ENCODE results near the gene RSPO4.

DNA sequence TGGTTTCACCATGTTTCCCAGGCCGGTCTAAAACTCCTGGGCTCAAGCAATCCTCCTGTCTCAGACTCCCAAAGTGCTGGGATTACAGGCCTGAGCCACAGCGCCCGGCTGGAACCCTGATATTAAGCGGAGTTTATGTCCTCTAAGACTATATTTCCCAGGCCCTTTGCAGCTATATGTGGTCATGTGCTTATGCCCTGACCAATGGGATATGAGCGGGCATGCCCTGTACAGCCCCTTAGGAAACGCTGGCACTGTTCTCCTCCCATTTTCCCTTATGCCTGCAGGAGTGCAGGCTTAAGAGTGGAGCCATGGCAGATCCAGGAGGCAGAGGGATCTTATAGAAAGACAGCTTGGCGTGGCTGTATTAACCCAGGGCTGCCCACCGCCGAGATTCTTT is 29.9 kb downstream of the RSPO4 start:
- TF ChIP-seq POLR2A (IDR thresholded peaks at IDR 0.05; ENCODE audit: low read length) (no peak), GATA1 (IDR thresholded peaks at IDR 0.05; ENCODE audit: low read depth, low read length) (no peak)
